ENCODE results near the gene CENPK.

DNA sequence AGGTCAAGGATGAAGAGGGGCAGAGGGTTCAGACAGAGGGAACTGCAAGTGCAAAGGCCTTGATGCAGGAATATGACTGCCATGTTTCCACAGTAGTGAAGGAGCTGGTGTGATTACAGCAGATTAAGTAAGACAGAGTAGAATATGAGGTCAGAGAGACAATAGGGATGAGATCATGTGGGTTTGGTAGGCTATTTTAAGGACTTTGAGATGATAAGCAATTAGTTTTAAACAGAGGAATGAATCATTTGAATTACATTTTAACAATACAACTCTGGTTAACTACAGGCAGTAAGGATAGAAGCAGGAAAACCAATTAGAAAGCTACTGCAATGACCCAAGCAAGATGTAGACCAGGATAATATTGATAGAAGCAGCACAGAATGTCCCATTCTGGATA, 7.7 kb downstream of the CENPK start:
- TF ChIP-seq EP300 (conservative IDR thresholded peaks at IDR 0.05; ENCODE audit: poor library complexity, severe bottlenecking) (no peak), EZH2 (IDR thresholded peaks at IDR 0.05; ENCODE audit: borderline replicate concordance, insufficient read depth, low read length, poor library complexity, severe bottlenecking) (no peak), CTCF (IDR thresholded peaks at IDR 0.05; ENCODE audit: poor library complexity, severe bottlenecking) (no peak), SMC3 (conservative IDR thresholded peaks at IDR 0.05; ENCODE audit: poor library complexity) (no peak)
